Endothelial cell of umbilical vein (primary cell): ENCODE measurements around the gene ABCA8.
"Not testable (repeated sequence)": the region's sequence is repeated elsewhere in the genome, so short reads cannot be mapped to it uniquely, and the experiment has no call there.

ENCODE experiments used
- CTCF ChIP-seq, 2 donors: IDR thresholded peaks; 1 replicate in 1 of 2; 2 replicates in 1 of 2; pipeline ENCODE4 v1.5.1; 2011; ENCODE audit warnings: low read length in 2 of 2, mild to moderate bottlenecking in 2 of 2, moderate library complexity in 2 of 2, control low read depth in 1 of 2, inconsistent platforms in 1 of 2, low read depth in 1 of 2; ENCODE audit not compliant: insufficient read depth in 1 of 2; ENCODE audit errors: extremely low read depth in 1 of 2
- EZH2 ChIP-seq: IDR thresholded peaks from 2 replicates; pipeline ENCODE4 v1.6.1; 2012; ENCODE audit warnings: borderline replicate concordance, low read depth, mild to moderate bottlenecking, moderate library complexity, low read length, inconsistent platforms; ENCODE audit not compliant: severe bottlenecking
- FOS ChIP-seq: IDR thresholded peaks from 2 replicates; pipeline ENCODE4 v1.6.1; 2011; ENCODE audit warnings: mild to moderate bottlenecking, low read length, moderate library complexity, borderline replicate concordance; ENCODE audit not compliant: insufficient read depth
- GATA2 ChIP-seq: IDR thresholded peaks from 2 replicates; pipeline ENCODE4 v1.7.0; 2011; ENCODE audit warnings: low read depth, mild to moderate bottlenecking, moderate library complexity, mixed read lengths, low read length; ENCODE audit not compliant: insufficient read length, insufficient read depth
- POLR2A ChIP-seq: IDR thresholded peaks from 2 replicates; pipeline ENCODE4 v1.6.1; 2012; ENCODE audit warnings: low read depth, mild to moderate bottlenecking, control low read depth, low read length
- POLR2AphosphoS5 ChIP-seq: IDR thresholded peaks from 2 replicates; pipeline ENCODE4 v1.6.1; 2012; ENCODE audit warnings: low read depth, mild to moderate bottlenecking, control low read depth, low read length, moderate library complexity; ENCODE audit not compliant: insufficient read depth

GRCh38 chr17:68959117-68959516 is 3.9 kb upstream of the ABCA8 start:
- TF ChIP-seq CTCF (IDR thresholded peaks at IDR 0.05; ENCODE audit: extremely low read depth in 1 of 2, insufficient read depth in 1 of 2, low read depth in 1 of 2, low read length in 2 of 2); POLR2AphosphoS5; EZH2; POLR2A; FOS; GATA2: not testable (repeated sequence)
